KMS-11 (cell line): ENCODE data around the gene ALPI.
"Not testable (repeated sequence)": the region's sequence is repeated elsewhere in the genome, so short reads cannot be mapped to it uniquely, and the experiment has no call there.

Source experiments
- H2AFZ ChIP-seq: fragments of 200-600 bp; sonication (generic); 2 replicates; pipeline ENCODE4 v1.6.1; 2016; ENCODE audit warnings: antibody characterized with exemption, mixed run types, low read depth
- H3K27ac ChIP-seq: fragments of 200-600 bp; sonication (generic); 2 replicates; pipeline ENCODE4 v1.6.1; 2016; ENCODE audit warnings: mild to moderate bottlenecking, mixed run types
- H3K27me3 ChIP-seq: fragments of 200-600 bp; sonication (generic); 2 replicates; pipeline ENCODE4 v1.6.1; 2017; ENCODE audit warnings: mild to moderate bottlenecking, low read depth, mixed run types, moderate library complexity; ENCODE audit not compliant: insufficient read depth
- H3K36me3 ChIP-seq: fragments of 200-600 bp; sonication (generic); 2 replicates; pipeline ENCODE4 v1.6.1; 2017; ENCODE audit warnings: mild to moderate bottlenecking, mixed run types; ENCODE audit not compliant: insufficient read depth
- H3K4me1 ChIP-seq: fragments of 200-600 bp; sonication (generic); 2 replicates; pipeline ENCODE4 v1.6.1; 2016; ENCODE audit warnings: mild to moderate bottlenecking, low read depth, mixed run types; ENCODE audit not compliant: poor library complexity, severe bottlenecking
- H3K4me2 ChIP-seq: fragments of 200-600 bp; sonication (generic); 2 replicates; pipeline ENCODE4 v1.7.0; 2016; ENCODE audit warnings: mild to moderate bottlenecking, mixed run types
- H3K4me3 ChIP-seq: fragments of 200-600 bp; sonication (generic); IDR thresholded peaks from 2 replicates; pipeline ENCODE4 v1.6.1; 2017; ENCODE audit warnings: low read depth, low read length, mixed read lengths; ENCODE audit not compliant: insufficient read depth
- H3K79me2 ChIP-seq: fragments of 200-600 bp; sonication (generic); 2 replicates; pipeline ENCODE4 v1.6.1; 2016; ENCODE audit warnings: low read depth, mixed run types; ENCODE audit not compliant: insufficient read depth
- H3K9ac ChIP-seq: fragments of 200-600 bp; sonication (generic); 2 replicates; pipeline ENCODE4 v1.6.1; 2016; ENCODE audit warnings: mild to moderate bottlenecking, mixed run types
- H4K20me1 ChIP-seq: fragments of 200-600 bp; sonication (generic); 2 replicates; pipeline ENCODE4 v1.6.1; 2016; ENCODE audit warnings: mild to moderate bottlenecking, mixed run types; ENCODE audit not compliant: insufficient read depth
- CTCF ChIP-seq: fragments of 200-600 bp; sonication (generic); conservative IDR thresholded peaks from 2 replicates; pipeline ENCODE4 v1.6.1; 2017; ENCODE audit warnings: low read depth, mild to moderate bottlenecking, antibody characterized with exemption, low read length, moderate library complexity, mixed read lengths

ALPI gene

GRCh38 chr2:232447638-232448303 lies 8.2 kb upstream of the ALPI start:
- Histone ChIP-seq H3K4me2 (no peak overlapping the region), H3K4me3 (no peak overlapping the region), H3K79me2 (no peaks in the 10 kb centered on the region), H4K20me1 (no peaks in the 10 kb centered on the region), H3K4me1 (no peaks in the 10 kb centered on the region), H3K9ac (no peak overlapping the region), H3K27me3 (no peaks in the 10 kb centered on the region), H3K27ac (no peak overlapping the region), H2AFZ (no peak overlapping the region; the same call in 1 of the 2 replicates), H3K36me3 (no peaks in the 10 kb centered on the region)
- TF ChIP-seq CTCF = no peak

- TF ChIP-seq CTCF = no peak
- no peak overlapping the region for H2AFZ ChIP-seq
- H3K79me2 ChIP-seq = no peaks in the 10 kb centered on the region
- H4K20me1 ChIP-seq = no peaks in the 10 kb centered on the region
- no peak overlapping the region for H3K4me2 ChIP-seq
- 0 out of 2 replicates have a peak, but pooled peaks cover 1% of the 10 kb centered on the region for H3K27me3 ChIP-seq
- H3K4me3 ChIP-seq = no peak overlapping the region
- H3K4me1 ChIP-seq = no peaks in the 10 kb centered on the region
- no peak overlapping the region for H3K27ac ChIP-seq
- no peak overlapping the region for H3K9ac ChIP-seq
- H3K36me3 ChIP-seq = no peaks in the 10 kb centered on the region
Measured at GRCh38 chr2:232448304-232448690, 7.7 kb upstream of the ALPI start.

- H3K4me2 ChIP-seq = no peak overlapping the region
- no peaks in the 10 kb centered on the region for H3K36me3 ChIP-seq
- H3K9ac ChIP-seq = no peak overlapping the region
- no peak for TF ChIP-seq CTCF
- no peak overlapping the region for H3K27ac ChIP-seq
- no peaks in the 10 kb centered on the region for H4K20me1 ChIP-seq
- no peak overlapping the region for H2AFZ ChIP-seq
- no peaks in the 10 kb centered on the region for H3K4me1 ChIP-seq
- H3K4me3 ChIP-seq = no peak overlapping the region
- H3K79me2 ChIP-seq = no peaks in the 10 kb centered on the region
- 0 out of 2 replicates have a peak, but pooled peaks cover 2% of the 10 kb centered on the region for H3K27me3 ChIP-seq
Measured at GRCh38 chr2:232449964-232450363, 6.0 kb upstream of the ALPI start.

- H3K27me3 ChIP-seq, H3K27ac ChIP-seq, H3K4me3 ChIP-seq: not testable (repeated sequence)
Measured at GRCh38 chr2:232451645-232452044, 4.3 kb upstream of the ALPI start.

GRCh38 chr2:232454630-232455029 lies 1.3 kb upstream of the ALPI start:
- TF ChIP-seq CTCF = no peak
- H4K20me1 ChIP-seq = no peaks in the 10 kb centered on the region

More at GRCh38 chr2:232451645-232452044, 4.3 kb upstream of the ALPI start:
- not testable (repeated sequence) for H2AFZ ChIP-seq, H3K36me3 ChIP-seq, H3K4me2 ChIP-seq, H4K20me1 ChIP-seq, H3K9ac ChIP-seq, H3K79me2 ChIP-seq, H3K4me1 ChIP-seq

More at GRCh38 chr2:232454630-232455029, 1.3 kb upstream of the ALPI start:
- Histone ChIP-seq H3K4me2 (no peak overlapping the region), H2AFZ (no peak overlapping the region), H3K36me3 (no peaks in the 10 kb centered on the region), H3K27me3 (0 out of 2 replicates have a peak, but pooled peaks cover 2% of the 10 kb centered on the region), H3K4me3 (no peak overlapping the region), H3K4me1 (no peaks in the 10 kb centered on the region), H3K9ac (no peak overlapping the region), H3K27ac (no peak overlapping the region), H3K79me2 (no peaks in the 10 kb centered on the region)
